ENCODE measurements around the gene ERBB3.
A peak's percentile ranks its signal among the peaks of the same experiment; 100 is the strongest.
"Not testable (repeated sequence)": the region's sequence is repeated elsewhere in the genome, so short reads cannot be mapped to it uniquely, and the experiment has no call there.

ERBB3 gene

DNA sequence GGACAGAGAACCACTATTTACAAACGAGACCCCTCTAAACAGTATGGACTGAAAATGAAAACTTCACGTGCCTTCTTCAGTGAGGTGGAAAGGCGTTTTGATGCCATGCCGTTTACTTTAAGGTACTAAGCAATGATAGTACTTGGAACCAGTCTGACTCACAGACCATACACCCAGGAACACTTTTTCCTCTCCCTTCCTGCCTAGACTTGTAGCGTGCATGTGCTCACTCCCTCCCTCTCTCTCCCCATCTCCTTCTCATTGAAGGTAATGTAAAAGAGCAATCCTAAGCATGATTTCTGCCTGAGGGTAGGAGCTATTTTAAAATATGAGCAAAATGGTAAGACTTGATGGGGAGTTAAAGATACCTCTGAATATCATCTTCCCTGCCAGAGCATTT, 30.6 kb downstream of the ERBB3 start:
- DNase-seq (ENCODE audit: low read depth in 2 of 3, low spot score in 2 of 3) = no peak

DNA sequence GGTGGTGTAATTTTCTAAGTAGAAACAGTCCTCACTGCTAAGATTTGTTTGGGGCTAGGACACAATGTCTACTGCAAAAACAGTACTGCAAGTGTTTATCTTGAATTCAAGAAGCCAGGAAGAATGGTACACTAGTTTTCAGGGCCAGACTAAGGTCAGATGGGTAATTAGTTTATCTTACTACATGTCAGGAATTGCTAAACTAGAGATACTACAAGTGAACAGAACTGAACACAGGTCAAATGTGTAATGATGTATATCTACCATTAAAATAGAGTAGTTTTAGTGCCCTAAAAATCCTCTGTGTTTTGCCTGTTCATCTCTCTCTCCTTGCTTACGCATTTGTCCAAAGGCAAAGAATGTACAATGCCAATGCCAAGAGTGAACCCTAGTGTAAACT, 34.1 kb downstream of the ERBB3 start:
- no peak for DNase-seq (ENCODE audit: low read depth in 2 of 3, low spot score in 2 of 3)

DNA sequence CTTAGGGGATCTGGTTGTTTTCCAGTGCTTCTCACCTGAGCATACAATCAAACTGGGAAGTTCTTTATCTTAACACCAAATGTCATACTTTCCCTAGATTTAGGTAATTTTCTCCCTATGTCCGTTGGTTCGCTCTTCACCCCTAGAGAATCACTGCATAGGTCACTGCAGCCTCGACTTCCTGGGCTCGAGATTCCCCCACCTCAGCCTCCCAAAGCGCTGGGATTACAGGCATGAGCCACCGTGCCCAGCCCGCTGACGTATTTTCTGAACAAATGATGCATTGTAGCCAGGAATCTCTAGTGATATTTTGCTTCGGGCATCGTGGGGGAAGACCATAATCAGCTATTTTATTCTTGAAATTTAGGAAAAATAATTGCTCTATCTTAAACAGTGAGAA, 35.4 kb downstream of the ERBB3 start:
- DNase-seq (ENCODE audit: low read depth in 2 of 3, low spot score in 2 of 3) = no peak

DNA sequence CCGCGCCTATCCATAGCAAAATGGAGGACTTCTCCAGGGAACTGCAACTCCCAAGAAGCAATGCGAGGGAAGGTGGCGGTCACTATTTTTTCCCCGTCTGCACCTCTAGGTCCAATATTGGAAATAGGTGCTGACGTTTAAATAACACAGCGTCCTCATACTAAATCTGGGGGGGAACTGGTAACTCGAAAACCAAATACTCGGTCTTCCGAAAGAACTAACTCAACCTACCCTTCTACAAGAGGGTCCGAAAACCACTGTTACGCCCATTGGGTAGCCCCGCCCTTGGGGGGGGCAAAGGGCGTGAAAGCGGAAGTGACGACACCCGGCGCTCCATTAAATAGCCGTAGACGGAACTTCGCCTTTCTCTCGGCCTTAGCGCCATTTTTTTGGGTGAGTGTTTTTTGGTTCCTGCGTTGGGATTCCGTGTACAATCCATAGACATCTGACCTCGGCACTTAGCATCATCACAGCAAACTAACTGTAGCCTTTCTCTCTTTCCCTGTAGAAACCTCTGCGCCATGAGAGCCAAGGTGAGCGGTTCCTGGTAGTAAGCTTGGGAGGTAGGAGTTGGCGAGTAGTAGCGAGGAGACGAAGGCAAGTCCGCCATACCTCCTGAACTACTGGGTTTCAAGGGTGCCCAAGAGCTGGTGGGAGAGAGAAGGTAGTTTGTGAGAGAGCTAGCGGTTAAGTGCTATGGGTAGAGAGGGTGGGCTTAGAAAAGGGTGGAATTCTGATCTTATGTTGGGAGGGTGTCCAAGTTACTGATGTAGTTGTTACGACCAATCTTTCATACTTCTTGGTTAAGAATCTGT, 36.5 kb downstream of the ERBB3 start, which contains the start of gene RPL41:
RPL41 (plus strand) TSS at position 367 of the 815 bp plus-strand sequence.
- DNase-seq (ENCODE audit: low read depth in 2 of 3, low spot score in 2 of 3) = peak; percentile 80 to 95 (median 94)

DNA sequence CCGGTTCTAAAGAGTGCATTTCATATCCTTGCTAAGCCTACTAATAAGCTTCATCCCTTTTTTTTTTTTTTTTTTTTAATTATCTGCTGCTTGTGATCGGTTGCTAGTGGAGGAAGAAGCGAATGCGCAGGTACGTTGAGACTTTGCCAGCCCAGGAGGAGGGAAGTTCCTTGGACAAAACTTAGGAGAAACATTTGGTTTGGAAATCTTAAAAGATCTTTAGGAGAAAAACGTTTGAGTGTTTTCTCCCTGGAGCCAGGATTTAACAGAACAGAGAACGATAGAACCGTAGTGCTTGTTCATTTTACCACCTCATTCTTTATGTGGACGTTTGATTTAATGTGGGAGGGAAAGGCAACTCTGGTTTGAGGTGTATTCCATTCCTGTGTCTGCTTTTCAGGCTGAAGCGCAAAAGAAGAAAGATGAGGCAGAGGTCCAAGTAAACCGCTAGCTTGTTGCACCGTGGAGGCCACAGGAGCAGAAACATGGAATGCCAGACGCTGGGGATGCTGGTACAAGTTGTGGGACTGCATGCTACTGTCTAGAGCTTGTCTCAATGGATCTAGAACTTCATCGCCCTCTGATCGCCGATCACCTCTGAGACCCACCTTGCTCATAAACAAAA, 37.2 kb downstream of the ERBB3 start:
- DNase-seq (ENCODE audit: low read depth in 2 of 3, low spot score in 2 of 3) = not testable (repeated sequence)

DNA sequence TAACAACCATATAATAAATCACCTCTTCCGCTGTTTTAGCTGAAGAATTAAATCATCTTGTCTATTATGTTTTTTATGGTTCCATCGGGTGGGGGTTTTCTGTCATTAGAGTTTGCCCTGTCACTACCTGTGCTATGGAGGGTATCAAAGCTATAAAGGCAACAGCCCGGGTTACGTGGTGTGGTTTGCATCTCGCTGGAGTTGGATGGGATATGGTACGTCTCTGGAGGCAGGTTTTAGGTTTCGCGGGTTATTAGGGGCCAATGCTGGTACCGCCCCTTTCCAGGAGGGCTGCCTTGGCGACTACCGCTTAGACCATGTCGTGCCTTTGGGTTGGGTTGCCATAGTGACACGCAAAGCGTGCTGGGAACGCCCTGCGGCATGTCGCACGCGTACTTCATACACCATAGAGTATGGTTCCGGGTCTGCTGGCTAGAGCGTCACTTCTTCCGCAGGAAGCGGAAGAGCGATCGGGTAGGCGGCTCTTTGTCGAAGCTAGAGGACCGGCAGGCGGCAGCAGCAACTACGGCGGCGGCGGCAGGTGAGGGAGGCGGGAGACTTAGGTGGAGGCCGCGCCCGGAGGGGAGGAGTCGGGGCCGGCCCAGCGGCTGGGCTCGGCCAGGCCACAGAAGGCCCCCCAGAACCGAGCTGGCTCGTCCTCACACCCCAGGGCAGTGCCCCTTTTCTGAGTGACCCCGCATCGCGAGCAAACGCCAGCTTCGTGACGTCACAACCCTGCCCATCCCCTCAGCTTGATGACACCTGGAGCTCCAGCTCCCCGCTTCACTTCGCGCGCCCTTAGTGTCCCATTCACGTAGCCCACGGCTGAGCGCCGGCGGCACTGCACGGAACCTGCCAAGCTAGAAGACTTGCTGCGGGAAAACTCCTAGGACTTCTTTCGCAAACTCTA, 38.1 kb downstream of the ERBB3 start, which contains the start of gene ZC3H10:
ZC3H10 (plus strand) TSS at position 489 of the 910 bp plus-strand sequence. CDS start 2,297 bp downstream, outside the sequence.
- DNase-seq (ENCODE audit: low read depth in 2 of 3, low spot score in 2 of 3) = peak; percentile 93 to 98 (median 97)

DNA sequence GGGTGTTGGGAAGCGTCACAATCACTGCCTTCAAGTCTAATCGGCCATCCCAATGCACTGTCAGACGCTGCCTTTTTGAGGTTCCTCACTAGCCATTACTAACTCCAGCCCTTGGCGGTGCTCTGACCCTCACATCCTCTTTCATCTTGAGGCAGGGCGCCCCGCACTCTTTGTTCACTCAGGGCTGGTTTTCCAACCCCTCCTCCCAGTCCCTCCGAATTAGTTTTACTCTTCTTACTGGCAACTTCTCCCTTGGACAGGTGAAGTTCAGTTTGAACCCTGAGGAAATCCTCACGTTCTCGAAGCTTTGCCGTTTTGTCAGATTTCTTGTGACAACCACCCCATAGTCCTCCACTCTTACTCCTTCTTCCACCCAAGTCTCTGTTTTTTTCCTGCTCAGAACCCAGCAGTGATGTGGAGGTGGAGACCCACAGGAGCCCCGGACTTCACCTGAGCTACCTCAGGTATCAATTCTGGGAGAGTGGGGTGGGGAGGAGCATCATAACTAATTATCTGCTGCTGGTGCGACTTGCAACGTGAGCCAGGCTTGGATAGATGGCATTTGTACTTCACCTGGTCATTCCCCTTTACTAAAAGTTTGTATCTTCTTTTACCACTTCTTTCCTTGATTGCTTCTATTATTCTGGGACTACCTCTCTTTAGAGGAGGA, 38.9 kb downstream of the ERBB3 start:
- DNase-seq (ENCODE audit: low read depth in 2 of 3, low spot score in 2 of 3) = no peak

DNA sequence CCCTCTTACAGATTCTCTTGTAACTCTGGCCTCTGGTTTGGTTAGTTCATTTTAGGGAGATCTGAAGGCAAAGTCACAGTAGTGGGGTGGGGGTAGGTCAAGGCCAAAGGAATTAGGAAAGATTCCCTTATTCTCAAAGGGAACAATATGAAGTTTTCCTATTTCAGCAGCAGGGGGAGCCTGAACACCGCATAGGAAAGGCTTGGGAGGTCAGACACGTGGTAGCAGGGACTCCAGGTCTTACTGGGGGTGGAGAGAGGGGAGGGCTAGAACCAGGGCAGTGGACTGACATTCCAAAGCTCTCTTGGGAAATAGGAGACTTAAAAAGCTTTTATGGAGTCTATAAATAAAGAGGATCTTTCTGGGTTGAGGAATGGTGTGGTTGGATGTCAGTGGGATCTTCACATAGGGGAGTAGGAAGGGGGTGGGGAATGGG, 39.4 kb downstream of the ERBB3 start:
- no peak for DNase-seq (ENCODE audit: low read depth in 2 of 3, low spot score in 2 of 3)

DNA sequence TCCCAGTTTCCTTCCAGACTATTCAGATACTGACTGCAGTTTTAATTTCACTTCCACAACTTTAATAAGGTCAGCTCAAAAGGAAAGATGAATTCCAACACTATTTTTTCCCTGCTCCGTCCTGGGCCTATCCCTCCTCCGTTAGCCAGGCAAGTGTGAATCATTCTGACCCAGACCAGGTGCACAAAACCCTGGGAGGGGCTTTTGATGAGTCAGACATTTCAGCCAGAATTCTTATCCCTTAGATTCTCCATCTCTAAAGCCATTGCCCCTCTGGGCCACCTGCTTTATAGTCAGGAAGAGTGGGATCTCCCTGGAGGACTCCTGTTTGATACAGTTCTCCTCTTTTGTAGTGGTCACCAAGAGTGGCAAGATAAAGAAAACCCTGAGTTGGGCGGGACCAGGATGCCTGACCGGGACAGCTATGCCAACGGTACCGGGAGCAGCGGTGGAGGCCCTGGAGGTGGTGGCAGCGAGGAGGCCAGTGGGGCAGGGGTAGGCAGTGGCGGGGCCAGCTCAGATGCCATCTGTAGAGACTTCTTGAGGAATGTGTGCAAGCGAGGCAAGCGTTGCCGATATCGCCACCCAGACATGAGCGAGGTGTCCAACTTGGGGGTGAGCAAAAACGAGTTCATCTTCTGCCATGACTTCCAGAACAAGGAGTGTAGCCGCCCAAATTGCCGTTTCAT, 40.3 kb downstream of the ERBB3 start:
- DNase-seq (ENCODE audit: low read depth in 2 of 3, low spot score in 2 of 3) = no peak

DNA sequence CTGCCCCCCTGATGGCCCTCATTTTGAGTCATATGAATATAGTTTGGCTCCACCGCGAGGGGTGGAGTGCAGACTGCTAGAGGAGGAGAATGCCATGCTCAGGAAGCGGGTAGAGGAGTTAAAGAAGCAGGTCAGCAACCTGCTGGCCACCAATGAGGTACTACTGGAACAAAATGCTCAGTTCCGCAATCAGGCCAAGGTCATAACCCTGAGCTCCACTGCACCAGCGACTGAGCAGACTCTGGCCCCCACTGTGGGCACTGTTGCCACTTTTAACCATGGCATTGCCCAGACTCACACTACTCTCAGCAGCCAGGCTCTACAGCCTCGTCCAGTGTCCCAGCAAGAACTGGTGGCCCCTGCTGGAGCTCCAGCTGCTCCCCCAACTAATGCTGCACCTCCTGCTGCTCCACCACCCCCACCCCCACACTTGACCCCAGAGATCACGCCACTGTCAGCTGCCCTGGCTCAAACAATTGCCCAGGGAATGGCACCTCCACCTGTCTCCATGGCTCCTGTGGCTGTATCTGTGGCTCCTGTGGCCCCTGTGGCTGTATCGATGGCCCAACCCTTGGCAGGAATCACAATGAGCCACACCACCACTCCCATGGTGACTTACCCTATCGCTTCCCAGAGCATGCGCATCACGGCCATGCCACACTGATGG, 41.4 kb downstream of the ERBB3 start:
- DNase-seq (ENCODE audit: low read depth in 2 of 3, low spot score in 2 of 3) = no peak

DNA sequence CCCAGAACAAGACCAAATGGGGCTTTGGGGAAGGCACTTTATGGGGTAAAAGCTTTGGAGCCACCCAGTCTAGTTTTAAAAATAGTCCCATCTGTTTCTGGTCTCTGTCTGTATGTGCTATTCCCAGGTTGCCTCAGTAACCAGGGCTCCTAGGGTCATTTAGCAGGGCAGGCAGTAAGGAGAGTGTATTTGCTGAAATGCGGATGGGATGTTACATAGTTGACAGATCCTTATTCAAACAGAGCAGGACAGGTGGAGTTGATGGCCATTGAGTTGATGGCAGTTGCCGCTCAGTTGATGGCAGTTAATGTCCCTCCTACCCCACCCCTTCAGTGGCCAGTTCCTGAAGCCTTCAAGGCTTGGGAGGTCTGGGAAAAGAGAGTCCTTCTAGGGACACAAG, 42.7 kb downstream of the ERBB3 start:
- no peak for DNase-seq (ENCODE audit: low read depth in 2 of 3, low spot score in 2 of 3)

DNA sequence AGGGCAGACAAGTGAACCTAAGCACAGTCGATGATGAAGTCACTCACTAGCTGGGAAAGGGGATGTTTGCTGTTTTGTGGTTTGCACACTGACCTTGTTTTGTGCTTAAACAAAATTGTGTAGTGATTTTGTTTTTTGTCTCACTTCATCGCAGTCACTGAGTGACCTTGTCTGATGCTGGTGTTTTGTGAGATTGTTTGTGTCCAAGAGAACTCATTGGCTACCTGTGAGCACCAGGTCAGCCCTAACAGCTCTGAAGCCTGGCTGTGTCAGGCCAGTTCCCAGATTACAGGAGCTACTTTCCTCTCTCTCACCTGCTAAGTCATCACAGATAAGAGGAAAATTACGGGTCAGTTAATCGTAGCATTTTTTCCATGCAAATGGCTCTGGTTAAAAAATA, 44.2 kb downstream of the ERBB3 start:
- DNase-seq (ENCODE audit: low read depth in 2 of 3, low spot score in 2 of 3) = no peak

DNA sequence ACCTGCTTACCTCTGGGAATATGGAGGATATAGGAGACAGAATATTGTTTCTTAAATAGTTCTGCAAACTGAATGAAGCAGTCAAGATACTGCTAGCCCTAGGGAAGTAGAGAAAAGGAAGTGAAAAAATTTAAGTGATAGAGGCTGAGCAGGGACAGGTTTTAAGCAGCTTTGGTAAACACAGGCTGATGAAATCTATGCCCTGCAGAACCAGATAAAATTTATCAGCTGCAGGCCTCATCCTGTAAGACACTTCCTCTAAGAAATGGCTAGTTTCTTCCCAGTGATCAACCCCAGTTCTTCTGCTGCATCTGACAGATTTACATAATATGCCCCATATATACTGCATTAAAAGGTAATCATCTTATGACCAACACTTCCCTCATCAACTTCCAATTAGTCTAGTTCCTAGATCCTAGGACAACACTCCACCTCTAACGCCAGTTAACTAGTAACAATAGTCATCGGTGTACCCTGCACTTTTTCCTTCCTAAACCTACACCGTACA, 46.8 kb downstream of the ERBB3 start:
- no peak for DNase-seq (ENCODE audit: low read depth in 2 of 3, low spot score in 2 of 3)

DNA sequence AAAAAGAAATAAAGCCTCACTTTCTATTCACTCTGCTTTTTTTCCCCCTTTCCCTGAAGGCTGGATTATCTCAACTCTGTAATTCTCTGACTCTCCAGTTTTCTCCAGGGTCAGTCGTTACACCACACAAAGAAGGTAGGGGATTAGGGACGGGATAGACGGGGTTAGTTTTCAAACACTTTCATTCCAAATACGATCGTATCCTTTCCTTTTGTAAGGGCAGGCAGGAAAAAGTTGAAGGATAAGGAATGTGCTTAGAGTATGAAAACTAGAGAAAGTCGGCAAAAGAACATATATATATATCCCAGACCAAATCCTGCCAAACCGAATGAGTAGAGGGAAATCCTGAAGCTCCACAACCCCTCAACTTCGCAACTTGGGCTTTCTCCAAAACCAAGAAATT, 47.5 kb downstream of the ERBB3 start:
- no peak for DNase-seq (ENCODE audit: low read depth in 2 of 3, low spot score in 2 of 3)

DNA sequence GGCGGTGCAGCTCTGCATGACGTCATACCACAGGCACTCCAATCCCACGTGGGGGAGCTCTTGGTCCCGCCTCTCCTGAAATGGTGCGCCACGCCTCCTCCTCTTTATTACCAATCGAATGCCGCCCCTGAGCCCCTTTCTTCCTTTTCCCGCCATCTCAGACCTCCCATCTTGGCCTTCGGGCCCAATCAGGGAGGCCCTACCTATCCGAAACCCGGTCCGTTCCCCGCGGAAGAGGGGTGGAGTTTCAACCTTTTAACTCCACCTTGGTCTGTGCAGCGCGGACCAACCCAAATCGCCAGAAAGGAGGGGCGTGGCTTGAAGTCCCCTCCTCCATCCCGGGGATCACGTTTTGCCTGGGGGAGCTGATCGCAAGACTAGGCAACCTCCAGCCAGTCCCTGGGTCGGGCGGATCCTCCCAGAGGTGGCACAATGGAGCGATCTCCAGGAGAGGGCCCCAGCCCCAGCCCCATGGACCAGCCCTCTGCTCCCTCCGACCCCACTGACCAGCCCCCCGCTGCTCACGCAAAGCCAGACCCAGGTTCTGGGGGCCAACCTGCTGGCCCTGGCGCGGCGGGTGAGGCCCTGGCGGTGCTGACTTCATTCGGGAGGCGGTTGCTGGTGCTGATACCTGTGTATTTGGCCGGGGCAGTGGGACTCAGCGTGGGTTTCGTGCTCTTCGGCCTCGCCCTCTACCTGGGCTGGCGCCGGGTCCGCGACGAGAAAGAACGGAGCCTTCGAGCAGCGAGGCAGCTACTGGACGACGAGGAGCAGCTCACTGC, 48.1 kb downstream of the ERBB3 start, which contains the start of gene ESYT1:
ESYT1 (plus strand) TSS at position 380 of the 782 bp plus-strand sequence; CDS start at position 433, 53 bp downstream.
- peak; percentile 77 to 93 (median 87) for DNase-seq (ENCODE audit: low read depth in 2 of 3, low spot score in 2 of 3)

DNA sequence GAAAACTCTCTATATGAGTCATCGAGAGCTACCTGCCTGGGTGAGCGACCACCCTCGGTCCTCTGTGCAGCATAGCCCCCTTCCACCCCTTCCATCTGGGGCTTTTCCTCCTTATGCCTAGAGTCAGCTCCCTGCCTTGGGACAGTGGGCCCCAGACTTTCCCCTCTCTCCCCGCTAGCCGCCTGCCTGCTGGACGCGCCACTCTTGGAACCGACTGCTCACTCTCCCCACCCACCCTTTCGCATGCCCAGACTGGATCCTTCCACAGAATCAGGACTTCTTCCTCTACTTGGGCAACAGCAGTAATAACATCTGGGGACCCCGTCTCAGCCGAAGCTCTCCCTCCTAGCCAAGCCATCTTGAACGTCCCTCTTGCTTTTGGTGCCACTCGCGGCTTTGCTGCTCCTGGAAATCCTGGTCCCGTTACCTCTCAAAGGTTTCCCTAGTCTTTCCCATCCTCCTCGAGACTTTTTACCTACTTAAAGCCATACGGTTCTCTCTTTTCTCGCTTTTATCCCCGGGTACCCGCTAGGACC, 48.8 kb downstream of the ERBB3 start:
- DNase-seq (ENCODE audit: low read depth in 2 of 3, low spot score in 2 of 3) = peak in 1 of 3 experiments; percentile 24

DNA sequence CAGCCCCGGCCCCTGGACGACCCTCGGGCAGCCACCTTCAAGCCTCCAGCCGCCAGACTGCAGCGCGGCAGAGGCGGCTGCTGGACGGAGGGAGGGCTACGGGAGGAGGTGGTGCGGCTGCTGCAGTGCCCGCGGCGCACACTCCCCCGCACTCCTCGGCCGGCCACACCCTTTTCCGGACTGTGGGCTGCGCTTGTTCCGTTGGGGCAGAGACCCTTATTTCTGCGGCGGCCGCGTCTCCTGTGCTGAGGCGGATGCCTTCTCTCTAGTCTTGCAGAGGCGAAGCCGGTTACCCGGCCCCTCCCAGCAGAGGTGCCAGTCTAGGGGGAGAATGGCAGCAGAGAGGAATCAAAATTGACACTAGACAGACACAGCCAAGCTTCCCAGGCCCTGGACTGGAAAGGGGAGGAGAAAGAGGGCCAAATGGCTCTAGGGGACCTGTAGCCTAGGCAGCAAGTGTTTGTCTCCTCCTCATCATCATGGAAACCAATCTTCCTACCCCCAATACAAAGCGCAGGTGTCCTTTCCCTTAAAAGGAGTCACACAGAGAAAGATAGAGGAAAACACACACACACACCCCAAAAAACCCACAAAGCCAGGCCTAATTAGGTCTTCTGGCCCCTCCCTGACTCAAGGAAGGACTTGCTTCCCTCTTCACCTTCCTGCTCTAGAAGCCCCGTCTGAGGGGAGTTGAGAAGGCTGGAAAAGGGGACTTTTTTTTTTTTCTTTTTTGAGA, 49.4 kb downstream of the ERBB3 start:
- DNase-seq (ENCODE audit: low read depth in 2 of 3, low spot score in 2 of 3) = peak; percentile 53 to 76 (median 54)

All from activated CD8-positive, alpha-beta memory T cell treated with anti-CD3 and anti-CD28 coated beads for 48 hours (primary cell).